ENCODE data around the gene CYP51A1.
"Not testable (repeated sequence)": the region's sequence is repeated elsewhere in the genome, so short reads cannot be mapped to it uniquely, and the experiment has no call there.

The CYP51A1 gene

GRCh38 chr7:92100534-92100933 lies 33.7 kb downstream of the CYP51A1 start:
- H3K27ac Mint-ChIP-seq, result no peak overlapping the region
- H3K4me1 Mint-ChIP-seq (ENCODE audit: low read depth), result no peaks in the 10 kb centered on the region
- peaks cover 81% of the 10 kb centered on the region for H3K36me3 Mint-ChIP-seq (ENCODE audit: low read depth)
- H3K9me3 Mint-ChIP-seq, result no peaks in the 10 kb centered on the region
- no peaks in the 10 kb centered on the region for H3K27me3 Mint-ChIP-seq
- intact Hi-C loops (cut with micrococcal nuclease), result no loop called here
- H3K4me3 Mint-ChIP-seq, result no peak overlapping the region

DNA sequence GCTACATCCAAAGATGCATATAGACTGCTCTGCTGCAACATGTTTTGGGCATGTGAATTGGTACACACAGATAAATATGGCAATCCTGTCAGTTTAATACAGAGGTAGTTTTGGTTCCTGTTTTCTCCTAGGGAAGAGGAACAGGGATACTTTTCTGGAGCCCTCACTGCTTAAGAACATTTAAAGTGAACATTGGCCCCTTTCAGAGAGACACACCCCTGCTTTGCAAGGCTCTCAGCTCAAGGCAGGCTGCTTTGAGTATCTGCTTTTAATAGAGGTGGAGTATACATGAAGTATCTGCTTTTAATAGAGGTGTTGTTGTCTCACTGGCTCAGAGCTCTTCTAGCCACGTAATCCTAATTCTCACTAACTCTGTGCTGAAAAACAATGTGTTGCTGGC lies 38.9 kb downstream of the CYP51A1 start:
- peaks cover 7% of the 10 kb centered on the region for H3K4me1 Mint-ChIP-seq (ENCODE audit: low read depth)
- H3K36me3 Mint-ChIP-seq (ENCODE audit: low read depth), result peaks cover 65% of the 10 kb centered on the region
- H3K9me3 Mint-ChIP-seq, result no peaks in the 10 kb centered on the region
- H3K27ac Mint-ChIP-seq, result no peak overlapping the region
- intact Hi-C loops (cut with micrococcal nuclease), result no loop called here
- no peaks in the 10 kb centered on the region for H3K27me3 Mint-ChIP-seq
- no peak overlapping the region for H3K4me3 Mint-ChIP-seq

DNA sequence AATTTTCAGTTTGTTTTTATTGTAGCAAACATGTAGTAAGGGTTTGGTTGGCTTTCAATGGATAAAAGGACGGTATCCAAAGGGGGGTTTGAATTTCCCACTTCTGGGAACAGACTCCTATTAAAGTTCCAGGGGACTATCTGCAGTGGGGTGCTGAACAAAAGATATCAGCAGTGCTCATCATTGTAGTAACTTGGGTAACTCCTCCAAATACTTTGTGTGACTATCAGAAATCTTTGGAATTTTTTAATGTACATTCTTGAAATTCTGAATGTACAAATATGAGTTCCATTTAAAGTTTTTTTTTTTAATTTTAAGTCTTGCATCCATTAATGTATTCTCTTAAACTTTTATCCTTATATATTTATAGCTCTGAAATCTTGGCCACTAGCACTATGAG lies 42.1 kb downstream of the CYP51A1 start:
- intact Hi-C loops (cut with micrococcal nuclease), result no loop called here
- Mint-ChIP-seq H3K27ac (no peak overlapping the region), H3K9me3 (no peaks in the 10 kb centered on the region), H3K4me1 (ENCODE audit: low read depth) (peaks cover 7% of the 10 kb centered on the region), H3K4me3 (no peak overlapping the region), H3K27me3 (no peaks in the 10 kb centered on the region), H3K36me3 (ENCODE audit: low read depth) (peaks cover 56% of the 10 kb centered on the region)

GRCh38 chr7:92088266-92088665 lies 46.0 kb downstream of the CYP51A1 start:
- H3K4me1 Mint-ChIP-seq (ENCODE audit: low read depth), result no peaks in the 10 kb centered on the region
- H3K4me3 Mint-ChIP-seq, result no peak overlapping the region
- H3K9me3 Mint-ChIP-seq, result no peaks in the 10 kb centered on the region
- peaks cover 81% of the 10 kb centered on the region for H3K36me3 Mint-ChIP-seq (ENCODE audit: low read depth)
- no peak overlapping the region for H3K27ac Mint-ChIP-seq
- no peaks in the 10 kb centered on the region for H3K27me3 Mint-ChIP-seq
- intact Hi-C loops (cut with micrococcal nuclease), result no loop called here

DNA sequence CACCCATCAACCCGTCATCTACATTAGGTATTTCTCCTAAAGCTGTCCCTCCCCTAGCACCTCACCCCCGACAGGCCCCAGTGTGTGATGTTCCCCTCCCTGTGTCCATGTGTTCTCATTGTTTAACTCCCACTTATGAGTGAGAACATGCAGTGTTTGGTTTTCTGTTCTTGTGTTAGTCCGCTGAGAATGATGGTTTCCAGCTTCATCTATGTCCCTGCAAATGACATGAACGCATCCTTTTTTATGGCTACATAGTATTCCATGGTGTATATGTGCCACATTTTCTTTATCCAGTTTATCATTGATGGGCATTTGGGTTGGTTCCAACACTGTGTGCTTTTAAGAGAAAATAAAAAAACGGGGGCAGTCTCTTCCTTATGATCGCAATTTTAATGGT lies 50.4 kb downstream of the CYP51A1 start:
- H3K27me3 Mint-ChIP-seq, result not testable (repeated sequence)

DNA sequence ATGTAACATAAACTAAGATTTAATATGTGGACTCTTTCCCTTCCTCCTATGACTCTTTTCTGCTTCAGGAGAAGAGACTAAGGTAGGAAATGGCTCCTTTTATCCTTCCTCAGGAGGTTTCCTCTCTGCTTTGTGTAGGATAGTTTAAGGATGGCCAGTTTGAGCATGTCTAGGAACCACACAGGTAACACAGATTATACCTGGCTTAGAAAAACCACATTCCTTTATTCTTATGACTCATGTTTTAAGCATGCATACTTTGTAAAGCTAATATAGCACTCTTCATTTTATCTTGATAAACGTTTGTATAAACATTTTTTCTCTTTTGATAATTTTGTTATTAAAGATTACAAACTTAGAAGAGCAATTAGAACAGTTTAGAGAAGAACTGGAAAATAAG lies 57.8 kb downstream of the CYP51A1 start:
- Mint-ChIP-seq H3K4me3 (no peak overlapping the region), H3K9me3 (no peaks in the 10 kb centered on the region), H3K4me1 (ENCODE audit: low read depth) (no peaks in the 10 kb centered on the region), H3K27me3 (no peaks in the 10 kb centered on the region), H3K27ac (no peak overlapping the region), H3K36me3 (ENCODE audit: low read depth) (peaks cover 60% of the 10 kb centered on the region)
- intact Hi-C loops (cut with micrococcal nuclease), result no loop called here

More for the DNA sequence above, 50.4 kb downstream of the CYP51A1 start:
- H3K27ac Mint-ChIP-seq; H3K9me3 Mint-ChIP-seq; intact Hi-C loops (cut with micrococcal nuclease); H3K4me1 Mint-ChIP-seq (ENCODE audit: low read depth); H3K4me3 Mint-ChIP-seq: not testable (repeated sequence)
- peaks cover 70% of the 10 kb centered on the region for H3K36me3 Mint-ChIP-seq (ENCODE audit: low read depth)

- Mint-ChIP-seq H3K4me1 (ENCODE audit: low read depth) (no peaks in the 10 kb centered on the region), H3K27me3 (no peaks in the 10 kb centered on the region), H3K4me3 (no peak overlapping the region), H3K9me3 (no peaks in the 10 kb centered on the region), H3K27ac (no peak overlapping the region), H3K36me3 (ENCODE audit: low read depth) (peaks cover 66% of the 10 kb centered on the region)
- intact Hi-C loops (cut with micrococcal nuclease), result no loop called here
Measured at GRCh38 chr7:92075455-92076158, 58.7 kb downstream of the CYP51A1 start.

DNA sequence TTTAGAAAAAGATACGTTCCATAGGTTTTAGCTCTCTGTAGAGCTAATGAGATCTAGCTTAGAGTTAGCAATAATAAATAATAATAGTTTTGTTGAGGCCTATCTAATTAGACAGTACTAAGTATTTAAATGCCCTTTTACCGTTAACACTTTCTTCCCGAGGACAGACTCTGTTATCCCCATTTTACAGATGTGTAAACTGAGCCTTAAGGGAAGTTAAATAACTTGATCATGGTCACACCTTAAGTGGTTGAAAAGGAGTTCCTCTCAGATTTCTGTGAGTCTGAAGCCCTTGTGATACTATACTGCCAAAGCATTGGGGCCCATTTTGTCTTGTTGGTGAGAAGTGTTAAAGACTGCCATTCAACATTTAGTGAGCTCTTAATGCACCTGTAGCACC lies 61.6 kb downstream of the CYP51A1 start:
- intact Hi-C loops (cut with micrococcal nuclease), result no loop called here

GRCh38 chr7:92072121-92072520 lies 62.2 kb downstream of the CYP51A1 start:
- intact Hi-C loops (cut with micrococcal nuclease), result no loop called here
- Mint-ChIP-seq H3K27ac (no peak overlapping the region), H3K9me3 (no peaks in the 10 kb centered on the region), H3K4me3 (no peak overlapping the region), H3K27me3 (no peaks in the 10 kb centered on the region), H3K4me1 (ENCODE audit: low read depth) (no peaks in the 10 kb centered on the region), H3K36me3 (ENCODE audit: low read depth) (peaks cover 63% of the 10 kb centered on the region)

More for the DNA sequence above, 61.6 kb downstream of the CYP51A1 start:
- H3K27me3 Mint-ChIP-seq, result no peaks in the 10 kb centered on the region
- H3K4me3 Mint-ChIP-seq, result no peak overlapping the region
- no peaks in the 10 kb centered on the region for H3K9me3 Mint-ChIP-seq
- H3K36me3 Mint-ChIP-seq (ENCODE audit: low read depth), result peaks cover 63% of the 10 kb centered on the region
- no peak overlapping the region for H3K27ac Mint-ChIP-seq
- H3K4me1 Mint-ChIP-seq (ENCODE audit: low read depth), result no peaks in the 10 kb centered on the region

DNA sequence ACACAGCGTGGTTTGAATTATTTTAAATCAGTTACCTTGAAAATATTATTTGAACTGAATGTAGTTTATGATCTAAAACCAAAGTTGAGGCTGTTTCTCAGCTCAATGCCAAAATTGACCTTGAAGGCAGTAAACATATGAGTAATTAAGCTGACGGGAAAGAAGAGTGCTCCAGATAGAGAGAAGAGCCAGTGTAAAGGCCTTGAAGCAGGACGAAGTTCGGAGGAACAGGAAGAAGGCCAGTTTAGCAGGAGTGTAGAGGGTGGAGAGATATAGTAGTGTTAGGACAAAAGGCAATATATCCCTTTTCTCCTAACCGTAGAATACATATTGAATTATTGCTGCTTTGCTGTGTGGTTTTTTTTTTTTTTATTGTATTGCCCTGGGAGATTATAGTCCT lies 63.2 kb downstream of the CYP51A1 start:
- no peak overlapping the region for H3K4me3 Mint-ChIP-seq
- no peaks in the 10 kb centered on the region for H3K27me3 Mint-ChIP-seq
- H3K9me3 Mint-ChIP-seq, result no peaks in the 10 kb centered on the region
- no peak overlapping the region for H3K27ac Mint-ChIP-seq
- H3K36me3 Mint-ChIP-seq (ENCODE audit: low read depth), result peaks cover 70% of the 10 kb centered on the region
- intact Hi-C loops (cut with micrococcal nuclease), result no loop called here
- no peaks in the 10 kb centered on the region for H3K4me1 Mint-ChIP-seq (ENCODE audit: low read depth)

DNA sequence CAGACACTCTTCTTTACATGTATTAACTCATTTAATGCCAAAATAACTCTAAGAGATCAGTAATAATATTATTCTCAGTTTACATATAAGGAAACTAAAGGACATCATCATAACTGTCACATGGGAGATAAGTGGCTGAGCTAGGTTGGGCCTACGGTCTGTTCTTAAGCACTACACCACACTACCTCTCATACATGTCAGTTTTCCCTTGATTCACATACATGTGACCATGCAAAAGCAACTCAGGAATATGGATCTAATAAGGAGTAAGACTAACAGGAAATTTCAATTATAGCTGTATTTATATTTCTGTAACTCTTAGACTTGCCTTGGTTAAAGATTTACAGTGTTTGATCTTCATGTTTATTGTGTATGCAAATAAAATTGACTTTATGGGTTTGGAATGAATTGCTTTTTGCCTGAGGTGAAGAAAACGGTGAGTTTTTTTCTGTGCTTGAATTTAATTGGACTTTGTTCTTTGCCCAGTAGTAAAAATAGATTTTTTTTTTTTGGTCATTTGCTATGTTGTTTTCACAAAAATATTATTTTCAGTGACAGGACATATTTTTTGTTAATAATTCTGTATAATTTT lies 69.7 kb downstream of the CYP51A1 start:
- Mint-ChIP-seq H3K4me1 (ENCODE audit: low read depth) (peaks cover 11% of the 10 kb centered on the region), H3K4me3 (no peak overlapping the region), H3K9me3 (no peaks in the 10 kb centered on the region)

More for the DNA sequence above, 69.7 kb downstream of the CYP51A1 start:
- H3K27me3 Mint-ChIP-seq, result no peaks in the 10 kb centered on the region
- no peak overlapping the region for H3K27ac Mint-ChIP-seq
- intact Hi-C loops (cut with micrococcal nuclease), result no loop called here
- peaks cover 43% of the 10 kb centered on the region for H3K36me3 Mint-ChIP-seq (ENCODE audit: low read depth)

All from dendritic cell treated with granulocyte-macrophage colony-stimulating factor and Interleukin-4, amounts not matched to agents 40 ng/mL and 50 ng/mL, for 4 days (primary cell).